GM18499 (cell line): Measurements from ENCODE around the gene PVRIG.
A peak's percentile ranks its signal among the peaks of the same experiment; 100 is the strongest.
"Not testable (repeated sequence)": the region's sequence is repeated elsewhere in the genome, so short reads cannot be mapped to it uniquely, and the experiment has no call there.

Experiments
- ATAC-seq: cut with Tn5 transposase; IDR thresholded peaks from one replicate; pipeline ENCODE4 v1.9.1; 2021; ENCODE audit warnings: moderate number of reproducible peaks; ENCODE audit not compliant: insufficient read depth, unreplicated experiment

PVRIG gene

DNA sequence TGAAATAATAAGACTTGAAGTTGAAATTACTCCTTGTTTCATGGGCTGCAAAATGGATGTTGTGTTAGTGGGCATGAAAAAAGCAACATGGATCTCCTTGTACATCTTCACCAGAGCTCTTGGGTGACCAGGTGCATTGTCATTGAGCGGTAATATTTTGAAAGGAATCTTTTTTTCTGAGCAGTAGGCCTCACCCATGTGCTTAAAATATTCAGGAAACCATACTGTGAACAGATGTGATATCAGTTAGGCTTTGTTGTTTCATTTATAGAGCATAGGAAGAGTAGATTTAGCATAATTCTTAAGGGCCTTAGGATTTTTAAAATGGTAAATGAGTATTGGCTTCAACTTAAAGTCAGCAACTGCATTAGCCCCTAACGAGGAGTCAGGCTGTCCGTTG lies 26.8 kb upstream of the PVRIG start:
- ATAC-seq = no peak

DNA sequence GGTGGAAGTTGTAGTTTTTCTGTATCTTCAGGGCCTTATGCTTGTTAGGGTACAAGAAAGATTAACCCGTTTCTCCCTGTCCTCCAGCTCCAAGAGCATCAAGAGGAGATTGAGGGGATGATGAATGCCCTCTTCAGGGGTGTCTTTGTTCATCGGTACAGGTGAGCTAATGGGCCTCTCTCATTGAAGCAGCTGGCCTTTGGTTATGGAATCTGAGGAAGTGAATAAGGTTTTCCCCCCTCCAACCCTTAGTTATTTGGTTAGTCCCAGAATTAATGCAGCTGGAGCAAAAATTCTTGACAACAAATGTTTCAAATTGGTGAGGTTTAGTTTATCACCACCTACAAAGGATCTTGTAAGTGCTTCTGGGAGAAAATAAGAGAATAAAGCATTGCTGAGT lies 24.5 kb upstream of the PVRIG start:
- no peak for ATAC-seq

DNA sequence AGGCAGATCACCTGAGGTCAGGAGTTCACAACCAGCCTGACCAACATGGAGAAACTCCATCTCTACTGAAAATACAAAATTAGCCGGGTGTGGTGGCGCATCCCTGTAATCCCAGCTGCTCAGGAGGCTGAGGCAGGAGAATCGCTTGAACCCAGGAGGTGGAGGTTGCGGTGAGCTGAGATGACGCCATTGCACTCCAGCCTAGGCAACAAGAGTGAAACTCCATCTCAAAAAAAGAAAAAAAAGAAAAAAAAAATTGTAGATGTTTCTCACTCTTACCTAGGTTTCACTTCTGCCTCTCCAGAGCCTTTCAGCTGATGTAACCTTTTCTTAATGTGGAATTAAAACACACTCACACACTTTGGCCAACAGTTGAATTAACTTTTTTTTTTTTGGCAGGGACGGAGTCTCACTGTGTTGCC lies 23.8 kb upstream of the PVRIG start:
- ATAC-seq = peak; percentile 38

- no peak for ATAC-seq
These were observed 21.5 kb upstream of the PVRIG start for GRCh38 chr7:100198266-100198665.

GRCh38 chr7:100200693-100201092 lies 19.1 kb upstream of the PVRIG start:
- no peak for ATAC-seq

DNA sequence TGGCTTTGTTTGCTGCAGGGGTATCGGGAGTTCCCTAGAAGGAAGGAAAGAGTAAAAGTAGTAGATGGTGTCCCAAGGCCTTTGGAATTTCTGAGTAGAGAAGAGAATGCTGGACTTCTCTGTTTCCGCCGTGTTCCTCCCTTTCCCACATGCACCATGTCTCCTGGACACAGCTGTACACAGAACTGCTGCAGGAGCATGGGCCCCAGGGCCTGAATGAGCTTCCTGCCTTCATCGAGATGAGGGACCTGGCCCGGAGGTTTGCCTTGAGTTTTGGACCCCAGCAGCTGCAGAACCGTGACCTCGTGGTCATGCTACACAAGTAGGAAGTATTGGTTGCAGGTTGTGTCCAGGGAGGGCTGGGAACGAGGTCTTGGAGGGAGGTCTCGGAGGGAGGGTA lies 15.3 kb upstream of the PVRIG start:
- no peak for ATAC-seq

DNA sequence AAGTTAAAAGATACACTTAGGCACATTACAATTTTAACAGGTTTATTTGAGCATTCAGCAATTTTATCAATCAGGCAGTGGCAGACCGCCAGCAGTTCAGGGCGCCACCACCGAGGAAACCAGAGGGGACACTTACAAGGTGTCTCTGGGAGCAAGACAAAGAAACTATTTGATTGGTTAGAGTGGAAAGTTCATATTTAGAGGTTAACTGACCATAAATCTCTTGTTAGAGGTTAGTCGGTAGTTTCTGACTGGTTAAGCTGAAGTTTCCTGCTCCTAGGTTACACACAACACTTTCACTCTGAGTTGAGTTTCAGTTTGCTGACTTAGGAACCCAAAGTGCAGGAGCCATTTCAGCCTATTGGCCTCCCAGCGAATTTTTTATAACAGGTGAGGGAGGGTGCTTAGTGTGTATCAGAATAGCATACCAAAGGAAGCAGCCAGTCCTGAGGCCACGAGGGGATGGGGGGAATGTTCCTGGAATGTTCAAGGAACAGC lies 10.8 kb upstream of the PVRIG start:
- ATAC-seq = peak; percentile 75

DNA sequence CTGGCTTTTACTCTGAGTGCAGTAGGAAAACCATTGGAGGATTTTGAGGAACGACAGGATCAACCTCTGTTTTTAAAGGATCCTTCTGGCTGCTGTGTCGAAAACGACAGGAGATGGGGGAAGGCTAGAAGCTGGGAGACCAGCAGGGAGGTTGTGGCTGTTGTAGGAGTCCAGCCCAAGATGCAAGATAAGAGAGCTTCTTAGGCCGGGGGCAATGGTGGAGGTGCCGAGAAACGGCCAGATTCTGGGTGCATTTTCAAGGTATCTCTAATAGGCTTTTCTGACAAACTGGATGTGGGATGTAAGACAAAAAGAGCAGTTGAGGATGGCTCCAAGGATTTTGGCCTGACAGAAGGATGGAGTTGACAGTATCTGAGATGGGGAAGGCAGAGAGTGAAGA lies 10.3 kb upstream of the PVRIG start:
- ATAC-seq = no peak

DNA sequence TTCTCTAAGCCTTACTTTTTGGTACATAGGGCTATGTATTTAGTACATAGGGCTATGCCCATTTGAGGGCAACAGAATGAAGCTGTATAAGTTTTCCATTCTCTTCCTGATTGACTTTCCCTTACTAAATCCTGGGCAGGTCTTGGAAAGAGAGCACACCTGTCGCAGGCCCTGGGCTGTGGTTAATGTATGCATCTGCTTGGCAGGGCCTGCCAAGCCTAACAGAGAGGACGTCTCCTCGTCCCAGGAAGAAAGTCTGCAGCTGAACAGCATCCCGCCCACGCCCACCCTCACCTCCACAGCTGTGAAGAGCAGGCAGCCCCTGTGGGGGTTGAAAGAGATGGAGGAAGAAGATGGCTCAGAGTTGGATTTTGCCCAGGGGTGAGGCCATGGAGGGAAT lies 8.9 kb upstream of the PVRIG start:
- no peak for ATAC-seq

DNA sequence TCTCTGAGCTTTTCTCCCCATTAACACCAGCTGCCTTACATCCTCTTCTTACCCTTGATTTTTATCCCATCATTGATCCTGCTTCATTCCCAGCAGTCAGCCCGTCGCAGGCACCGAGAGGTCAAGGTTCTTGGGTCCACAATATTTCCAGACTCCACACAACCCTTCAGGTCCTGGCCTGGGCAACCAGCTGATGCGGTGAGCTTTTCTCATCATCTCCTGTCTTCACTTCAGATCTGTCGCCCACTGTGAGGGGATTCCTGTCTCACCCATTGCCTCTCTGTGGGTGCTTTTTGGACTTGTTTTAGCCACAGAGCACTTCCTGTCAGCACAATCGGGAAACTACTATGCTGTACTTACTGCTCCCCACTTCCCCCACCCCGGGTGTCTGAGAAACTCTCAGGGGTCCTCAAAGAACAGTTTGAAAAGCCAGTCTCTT lies 8.4 kb upstream of the PVRIG start:
- ATAC-seq = no peak

GRCh38 chr7:100212631-100213286 lies 7.0 kb upstream of the PVRIG start:
- no peak for ATAC-seq

GRCh38 chr7:100213672-100214071 lies 6.1 kb upstream of the PVRIG start:
- no peak for ATAC-seq

GRCh38 chr7:100214356-100214755 lies 5.4 kb upstream of the PVRIG start:
- ATAC-seq = not testable (repeated sequence)

DNA sequence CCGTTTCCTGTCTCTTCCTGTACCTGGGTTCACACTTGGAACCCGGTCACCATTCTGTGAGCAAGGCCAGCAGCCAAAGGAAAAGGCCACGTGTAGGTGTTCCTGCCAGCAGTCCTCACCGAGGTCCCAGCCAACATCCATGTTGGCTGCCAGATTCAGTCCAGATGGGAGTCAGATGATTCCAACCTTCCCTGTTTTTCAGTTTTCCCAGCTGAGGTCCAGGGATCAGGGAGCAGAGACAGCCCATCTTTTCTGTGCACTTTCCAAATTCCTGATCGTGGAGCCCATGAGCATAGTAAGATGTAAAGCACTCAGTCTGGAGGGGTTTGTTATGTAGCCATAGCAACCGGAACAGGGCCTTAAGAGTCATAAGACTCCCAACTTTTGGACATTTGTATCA lies 3.9 kb upstream of the PVRIG start:
- ATAC-seq = no peak

GRCh38 chr7:100217934-100218333 lies 1.8 kb upstream of the PVRIG start:
- ATAC-seq = not testable (repeated sequence)

- ATAC-seq = no peak
These were observed 445 bp upstream of the PVRIG start for GRCh38 chr7:100219271-100219737.

GRCh38 chr7:100220586-100221230 lies 959 bp downstream of the PVRIG start:
- no peak for ATAC-seq

- ATAC-seq = peak; percentile 29
These were observed 1.5 kb downstream of the PVRIG start for GRCh38 chr7:100221231-100221718.

DNA sequence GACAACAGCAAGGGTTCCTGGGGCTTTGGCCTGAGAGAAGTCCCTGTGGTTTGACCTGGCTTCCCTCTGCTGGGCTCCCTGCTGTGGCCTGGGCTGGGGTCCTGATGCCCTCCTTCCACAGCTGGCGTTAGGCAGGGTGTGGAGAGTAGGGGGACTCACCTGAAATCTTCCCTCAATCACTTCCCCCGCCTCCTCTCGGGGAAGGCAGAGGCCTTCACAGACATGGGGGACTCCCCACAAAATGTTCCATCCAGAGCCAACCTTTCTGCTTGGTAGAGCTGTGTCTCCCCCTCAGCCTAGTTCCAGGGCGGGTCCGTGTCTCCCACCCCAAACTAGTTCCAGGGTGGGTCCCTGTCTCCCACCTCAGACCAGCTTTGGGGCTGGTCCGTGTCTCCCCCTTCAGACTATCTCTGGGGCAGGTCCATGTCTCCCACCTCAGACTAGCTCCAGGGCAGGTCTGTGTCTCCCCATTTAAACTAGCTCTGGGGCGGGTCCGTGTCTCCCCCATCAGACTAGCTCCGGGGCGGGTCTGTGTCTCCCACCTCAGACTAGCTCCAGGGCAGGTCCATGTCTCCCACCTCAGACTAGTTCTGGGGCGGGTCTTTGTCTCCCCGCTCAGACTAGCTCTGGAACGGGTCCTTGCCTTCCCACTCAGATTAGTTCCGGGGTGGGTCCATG lies 2.2 kb downstream of the PVRIG start:
- no peak for ATAC-seq

DNA sequence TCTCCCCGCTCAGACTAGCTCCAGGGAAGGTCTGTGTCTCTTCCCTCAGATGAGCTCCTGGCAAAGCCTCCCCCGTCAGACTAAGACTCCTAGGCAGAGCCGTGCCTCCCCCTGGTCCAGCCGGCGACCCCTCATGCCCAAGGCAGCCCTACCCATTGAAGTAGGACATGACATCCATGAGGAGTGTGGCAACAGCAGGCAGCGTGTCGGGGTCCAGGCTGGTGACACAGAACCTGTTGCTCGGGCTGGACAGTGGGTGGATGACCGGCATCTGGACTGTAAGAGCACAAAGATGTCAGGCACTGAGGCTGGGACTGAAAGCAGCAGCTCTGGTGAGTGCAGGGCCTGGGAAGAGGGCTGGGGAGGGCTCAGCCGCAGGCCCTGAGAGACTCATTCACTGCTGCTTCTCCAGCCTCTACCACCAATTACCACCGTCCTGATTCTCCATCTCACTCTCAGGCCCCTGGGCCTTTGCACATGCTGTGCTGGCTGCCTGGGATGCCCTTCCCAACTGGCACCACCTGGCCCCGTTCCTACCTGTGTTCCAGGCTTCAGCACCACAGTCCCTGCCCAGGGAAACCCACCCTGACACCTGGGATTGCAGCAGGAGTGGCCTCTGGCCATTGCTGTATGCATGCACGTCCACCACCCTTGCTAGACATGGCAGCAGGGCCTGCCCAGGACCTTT lies 2.8 kb downstream of the PVRIG start:
- no peak for ATAC-seq
